Kasumi-1 (cell line): ENCODE results near the gene KCNV2.

Source experiments
- DNase-seq, 2 experiments: peaks; one replicate each; lab custom pipeline; 2025; lab: John Stamatoyannopoulos, UW

The KCNV2 gene

GRCh38 chr9:2720179-2720654 lies 2.9 kb downstream of the KCNV2 start:
- DNase-seq = no peak

GRCh38 chr9:2722715-2723114 lies 5.4 kb downstream of the KCNV2 start:
- no peak for DNase-seq

- DNase-seq = no peak
These were observed 6.2 kb downstream of the KCNV2 start for GRCh38 chr9:2723376-2724065.

GRCh38 chr9:2725126-2725525 lies 7.8 kb downstream of the KCNV2 start:
- DNase-seq = no peak

GRCh38 chr9:2725898-2726649 lies 8.8 kb downstream of the KCNV2 start:
- DNase-seq = no peak

- DNase-seq = no peak
These were observed 9.5 kb downstream of the KCNV2 start for GRCh38 chr9:2726650-2727340.

- DNase-seq = no peak
These were observed 10.1 kb downstream of the KCNV2 start for GRCh38 chr9:2727374-2727773.

- peak; percentile 2 to 12 for DNase-seq
These were observed 10.8 kb downstream of the KCNV2 start for GRCh38 chr9:2727966-2728613.

GRCh38 chr9:2729003-2729402 lies 11.7 kb downstream of the KCNV2 start:
- DNase-seq = no peak

- no peak for DNase-seq
These were observed 12.4 kb downstream of the KCNV2 start for GRCh38 chr9:2729721-2730120.

GRCh38 chr9:2730971-2731370 lies 13.7 kb downstream of the KCNV2 start:
- DNase-seq = no peak

GRCh38 chr9:2732492-2732891 lies 15.2 kb downstream of the KCNV2 start:
- no peak for DNase-seq

- no peak for DNase-seq
These were observed 23.3 kb downstream of the KCNV2 start for GRCh38 chr9:2740616-2741015.

- DNase-seq = no peak
These were observed 24.3 kb downstream of the KCNV2 start for GRCh38 chr9:2741441-2742158.

- DNase-seq = no peak
These were observed 24.9 kb downstream of the KCNV2 start for GRCh38 chr9:2742214-2742613.

- no peak for DNase-seq
These were observed 26.7 kb downstream of the KCNV2 start for GRCh38 chr9:2743937-2744529.

GRCh38 chr9:2745560-2746380 lies 28.5 kb downstream of the KCNV2 start:
- no peak for DNase-seq

GRCh38 chr9:2749485-2749884 lies 32.2 kb downstream of the KCNV2 start:
- no peak for DNase-seq

GRCh38 chr9:2755285-2755684 lies 38.0 kb downstream of the KCNV2 start:
- DNase-seq = no peak

- no peak for DNase-seq
These were observed 41.0 kb downstream of the KCNV2 start for GRCh38 chr9:2758162-2758897.
